ENCODE measurements around the gene SRCIN1.
A peak's percentile ranks its signal among the peaks of the same experiment; 100 is the strongest.

GRCh38 chr17:38584350-38584925, 21.3 kb downstream of the SRCIN1 start:
- TF ChIP-seq, protein P1, sequence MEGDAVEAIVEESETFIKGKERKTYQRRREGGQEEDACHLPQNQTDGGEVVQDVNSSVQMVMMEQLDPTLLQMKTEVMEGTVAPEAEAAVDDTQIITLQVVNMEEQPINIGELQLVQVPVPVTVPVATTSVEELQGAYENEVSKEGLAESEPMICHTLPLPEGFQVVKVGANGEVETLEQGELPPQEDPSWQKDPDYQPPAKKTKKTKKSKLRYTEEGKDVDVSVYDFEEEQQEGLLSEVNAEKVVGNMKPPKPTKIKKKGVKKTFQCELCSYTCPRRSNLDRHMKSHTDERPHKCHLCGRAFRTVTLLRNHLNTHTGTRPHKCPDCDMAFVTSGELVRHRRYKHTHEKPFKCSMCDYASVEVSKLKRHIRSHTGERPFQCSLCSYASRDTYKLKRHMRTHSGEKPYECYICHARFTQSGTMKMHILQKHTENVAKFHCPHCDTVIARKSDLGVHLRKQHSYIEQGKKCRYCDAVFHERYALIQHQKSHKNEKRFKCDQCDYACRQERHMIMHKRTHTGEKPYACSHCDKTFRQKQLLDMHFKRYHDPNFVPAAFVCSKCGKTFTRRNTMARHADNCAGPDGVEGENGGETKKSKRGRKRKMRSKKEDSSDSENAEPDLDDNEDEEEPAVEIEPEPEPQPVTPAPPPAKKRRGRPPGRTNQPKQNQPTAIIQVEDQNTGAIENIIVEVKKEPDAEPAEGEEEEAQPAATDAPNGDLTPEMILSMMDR (conservative IDR thresholded peaks at IDR 0.05 in 1 of 2, IDR thresholded peaks at IDR 0.05 in 1 of 2; ENCODE audit: extremely low read depth in 1 of 2, insufficient read depth in 1 of 2, low read depth in 1 of 2, low read length in 2 of 2) = peak; percentile 87 to 97
- no peak for TF ChIP-seq EZH2 (IDR thresholded peaks at IDR 0.05; ENCODE audit: borderline replicate concordance, low read length)

Data from mammary epithelial cell (primary cell).